MG63 (cell line): ENCODE results near the gene FAM217A. TPM values are rescaled to one million over a fixed set of nuclear protein-coding genes. Genes with fewer than 3 reads are reported as not detected.
A peak's percentile ranks its signal among the peaks of the same experiment; 100 is the strongest.

ENCODE experiments used
- DNase-seq: peaks from one replicate; pipeline ENCODE4 v3.0.0-alpha.2; 2020
- H3K27me3 ChIP-seq: fragments of 250-450 bp; sonication (Bioruptor Pico); 2 replicates; pipeline ENCODE4 v1.5.1; 2020; ENCODE audit warnings: mild to moderate bottlenecking, moderate library complexity
- H3K36me3 ChIP-seq: fragments of 250-450 bp; sonication (Bioruptor Pico); 2 replicates; pipeline ENCODE4 v1.5.1; 2020; ENCODE audit warnings: mild to moderate bottlenecking, moderate library complexity
- H3K4me3 ChIP-seq: fragments of 250-450 bp; sonication (Bioruptor Pico); 2 replicates; pipeline ENCODE4 v1.5.1; 2020; ENCODE audit warnings: mild to moderate bottlenecking, moderate library complexity
- H3K9me3 ChIP-seq: fragments of 250-450 bp; sonication (Bioruptor Pico); 2 replicates; pipeline ENCODE4 v1.5.1; 2020; ENCODE audit warnings: mild to moderate bottlenecking, moderate library complexity
- total RNA-seq: library from RNA; depleted of rRNA; stranded (reverse); fragments of >200 nt; shearing (Covaris generic); gene quantifications from 2 replicates; pipeline ENCODE4 v1.2.3, GENCODE V29; 2014; ENCODE audit warnings: low replicate concordance

Gene FAM217A
- total RNA-seq, 1 experiment from 2014 or later: not detected

- Histone ChIP-seq H3K27me3 (no peaks in the 10 kb centered on the region), H3K4me3 (no peak overlapping the region), H3K9me3 (no peaks in the 10 kb centered on the region), H3K36me3 (peaks cover 54% of the 10 kb centered on the region)
- no peak for DNase-seq
These were observed 29.7 kb downstream of the FAM217A start for GRCh38 chr6:4049246-4049645.

- Histone ChIP-seq H3K4me3 (no peak overlapping the region), H3K27me3 (no peaks in the 10 kb centered on the region), H3K36me3 (peaks cover 61% of the 10 kb centered on the region), H3K9me3 (no peaks in the 10 kb centered on the region)
- DNase-seq: no peak
These were observed 37.5 kb downstream of the FAM217A start for GRCh38 chr6:4041480-4041879.

DNA sequence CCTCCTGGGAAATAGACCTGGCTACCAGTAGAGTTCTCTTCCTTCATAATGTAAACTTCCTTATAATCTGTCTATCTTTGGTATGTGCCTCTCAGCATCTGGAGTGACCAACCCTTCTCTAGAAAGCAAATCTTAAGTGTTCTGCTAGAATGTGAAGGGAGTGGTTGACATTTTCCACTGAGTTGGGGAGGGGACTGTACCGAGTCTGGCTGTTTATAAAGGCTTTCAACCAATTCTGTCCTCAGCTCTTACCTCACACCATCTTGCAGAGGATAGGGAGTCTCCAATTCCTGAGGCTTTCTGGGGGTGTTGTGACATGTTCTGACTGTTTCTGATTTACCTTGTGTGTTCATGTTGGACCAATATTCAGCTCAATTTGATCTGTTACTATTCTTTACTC lies 39.6 kb downstream of the FAM217A start:
- Histone ChIP-seq H3K4me3 (no peak overlapping the region), H3K27me3 (no peaks in the 10 kb centered on the region), H3K36me3 (peaks cover 51% of the 10 kb centered on the region), H3K9me3 (no peaks in the 10 kb centered on the region)
- DNase-seq: no peak

- DNase-seq: no peak
- Histone ChIP-seq H3K36me3 (peaks cover 46% of the 10 kb centered on the region), H3K4me3 (no peak overlapping the region), H3K9me3 (no peaks in the 10 kb centered on the region), H3K27me3 (no peaks in the 10 kb centered on the region)
These were observed 42.4 kb downstream of the FAM217A start for GRCh38 chr6:4036581-4036980.

GRCh38 chr6:4032475-4032874 lies 46.5 kb downstream of the FAM217A start:
- H3K36me3 ChIP-seq: peaks cover 36% of the 10 kb centered on the region
- no peak overlapping the region for H3K4me3 ChIP-seq
- no peak for DNase-seq
- H3K27me3 ChIP-seq: no peaks in the 10 kb centered on the region
- H3K9me3 ChIP-seq: no peaks in the 10 kb centered on the region

- DNase-seq: no peak
- Histone ChIP-seq H3K36me3 (peaks cover 35% of the 10 kb centered on the region), H3K27me3 (no peaks in the 10 kb centered on the region), H3K4me3 (no peak overlapping the region), H3K9me3 (no peaks in the 10 kb centered on the region)
These were observed 47.5 kb downstream of the FAM217A start for GRCh38 chr6:4031442-4031841.

DNA sequence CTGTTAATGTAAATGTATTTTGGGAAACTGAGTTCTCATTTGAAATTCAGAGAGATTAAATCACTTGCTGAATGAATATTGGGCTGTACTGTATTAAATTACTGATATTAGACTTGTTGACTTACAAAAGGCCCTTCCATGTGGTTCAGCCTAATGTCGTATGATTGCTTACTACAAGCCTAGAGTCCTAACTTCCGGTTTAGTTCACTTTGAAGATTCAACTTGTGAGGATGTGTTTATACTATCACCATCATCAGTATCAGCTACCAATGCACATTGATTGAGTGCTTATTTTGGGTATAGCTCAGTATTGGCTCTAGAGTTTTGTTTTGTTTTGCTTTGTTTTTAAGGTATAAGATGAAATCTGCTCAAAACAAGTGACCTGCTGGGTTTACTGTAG lies 48.3 kb downstream of the FAM217A start:
- DNase-seq: no peak
- H3K9me3 ChIP-seq: no peaks in the 10 kb centered on the region
- H3K27me3 ChIP-seq: no peaks in the 10 kb centered on the region
- peaks cover 35% of the 10 kb centered on the region for H3K36me3 ChIP-seq
- H3K4me3 ChIP-seq: no peak overlapping the region

DNA sequence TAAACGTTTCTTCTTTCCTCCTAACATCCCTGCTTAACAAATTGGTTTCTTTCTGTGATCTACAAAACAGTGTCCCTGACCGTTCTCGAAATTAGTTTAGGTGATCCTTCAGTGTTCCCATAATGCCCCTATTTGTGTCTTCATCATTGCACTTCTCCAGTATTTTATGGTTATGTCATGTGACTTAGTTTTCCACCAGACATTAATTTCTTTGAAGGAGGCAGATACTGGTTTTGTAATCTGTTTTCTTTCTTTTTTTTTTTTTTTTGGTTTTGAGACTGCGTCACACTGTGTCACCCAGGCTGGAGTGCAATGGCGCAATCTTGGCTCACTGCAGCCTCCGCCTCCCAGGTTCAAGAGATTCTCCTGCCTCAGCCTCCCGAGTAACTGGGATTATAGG lies 49.2 kb downstream of the FAM217A start:
- Histone ChIP-seq H3K4me3 (no peak overlapping the region), H3K36me3 (peaks cover 40% of the 10 kb centered on the region), H3K9me3 (no peaks in the 10 kb centered on the region), H3K27me3 (no peaks in the 10 kb centered on the region)
- no peak for DNase-seq

GRCh38 chr6:4028051-4028450 lies 50.9 kb downstream of the FAM217A start:
- Histone ChIP-seq H3K36me3 (peaks cover 34% of the 10 kb centered on the region), H3K27me3 (no peaks in the 10 kb centered on the region), H3K4me3 (no peak overlapping the region), H3K9me3 (no peaks in the 10 kb centered on the region)
- no peak for DNase-seq

- Histone ChIP-seq H3K4me3 (no peak overlapping the region), H3K27me3 (no peaks in the 10 kb centered on the region), H3K9me3 (no peaks in the 10 kb centered on the region), H3K36me3 (peaks cover 13% of the 10 kb centered on the region)
- DNase-seq: no peak
These were observed 53.3 kb downstream of the FAM217A start for GRCh38 chr6:4025681-4026080.

DNA sequence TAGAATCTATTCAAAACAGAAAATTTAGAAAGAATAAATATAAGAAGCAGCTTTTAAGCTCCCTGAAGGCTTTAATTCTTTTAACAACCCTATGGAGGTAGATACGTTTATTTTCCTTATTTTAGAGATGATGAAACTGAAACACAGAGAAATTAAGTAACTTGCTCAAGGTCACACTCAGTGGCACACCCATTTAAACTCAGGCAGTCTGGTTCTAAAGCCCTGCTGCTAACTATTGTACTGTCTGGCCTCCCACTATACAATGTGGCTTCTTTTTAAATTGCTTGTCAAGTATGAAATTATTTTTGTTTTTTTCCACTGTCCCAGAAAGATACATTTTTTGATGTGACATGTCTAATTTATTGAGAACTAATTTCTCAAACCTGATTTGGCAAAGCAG lies 55.7 kb downstream of the FAM217A start:
- H3K27me3 ChIP-seq: no peaks in the 10 kb centered on the region
- DNase-seq: no peak
- peak overlapping the region; percentile 87 for H3K4me3 ChIP-seq
- no peaks in the 10 kb centered on the region for H3K9me3 ChIP-seq
- peaks cover 10% of the 10 kb centered on the region for H3K36me3 ChIP-seq

DNA sequence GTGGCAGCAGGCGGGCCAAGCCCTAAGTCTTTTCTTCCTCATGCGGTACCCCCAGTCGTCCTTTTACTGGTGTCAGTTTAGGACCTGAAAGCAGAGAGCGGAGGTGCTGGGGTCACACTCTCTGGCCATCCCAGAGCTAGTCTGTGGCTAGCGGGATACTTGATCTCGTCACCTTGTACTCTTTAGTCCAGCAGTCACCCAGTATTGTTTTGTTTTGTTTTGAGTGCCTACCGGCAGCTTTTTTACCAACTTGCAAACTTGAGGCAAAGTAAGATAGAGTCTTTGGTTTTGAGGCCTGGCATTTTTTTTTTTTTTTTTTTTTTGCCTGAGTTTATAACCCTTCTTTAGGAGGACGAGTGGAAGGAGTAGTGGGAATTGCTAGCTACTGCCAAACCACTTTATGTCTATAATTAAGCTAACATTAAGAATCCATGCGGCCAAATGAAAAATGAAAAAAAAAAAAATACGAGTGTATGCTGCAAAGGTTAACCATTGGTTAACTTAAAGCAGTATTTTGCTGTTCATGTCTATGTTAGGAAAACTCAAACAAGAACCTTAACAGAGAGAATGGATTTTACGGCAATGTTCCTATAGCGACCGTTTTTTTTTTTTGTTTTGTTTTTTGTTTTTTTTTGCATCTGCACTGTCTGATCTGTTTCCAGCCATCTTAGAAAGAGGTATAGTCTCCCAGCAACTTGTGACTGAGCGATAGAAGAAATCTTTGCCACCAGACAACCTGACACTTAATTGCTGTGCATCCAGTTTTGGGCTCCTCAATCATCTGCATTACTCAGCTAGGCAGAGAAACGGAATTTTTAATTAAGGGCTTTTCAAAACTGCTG lies 56.9 kb downstream of the FAM217A start:
- H3K27me3 ChIP-seq: no peaks in the 10 kb centered on the region
- peak overlapping the region; percentile 87 for H3K4me3 ChIP-seq
- no peaks in the 10 kb centered on the region for H3K9me3 ChIP-seq
- peaks cover 8% of the 10 kb centered on the region for H3K36me3 ChIP-seq
- peak; percentile 13 for DNase-seq

DNA sequence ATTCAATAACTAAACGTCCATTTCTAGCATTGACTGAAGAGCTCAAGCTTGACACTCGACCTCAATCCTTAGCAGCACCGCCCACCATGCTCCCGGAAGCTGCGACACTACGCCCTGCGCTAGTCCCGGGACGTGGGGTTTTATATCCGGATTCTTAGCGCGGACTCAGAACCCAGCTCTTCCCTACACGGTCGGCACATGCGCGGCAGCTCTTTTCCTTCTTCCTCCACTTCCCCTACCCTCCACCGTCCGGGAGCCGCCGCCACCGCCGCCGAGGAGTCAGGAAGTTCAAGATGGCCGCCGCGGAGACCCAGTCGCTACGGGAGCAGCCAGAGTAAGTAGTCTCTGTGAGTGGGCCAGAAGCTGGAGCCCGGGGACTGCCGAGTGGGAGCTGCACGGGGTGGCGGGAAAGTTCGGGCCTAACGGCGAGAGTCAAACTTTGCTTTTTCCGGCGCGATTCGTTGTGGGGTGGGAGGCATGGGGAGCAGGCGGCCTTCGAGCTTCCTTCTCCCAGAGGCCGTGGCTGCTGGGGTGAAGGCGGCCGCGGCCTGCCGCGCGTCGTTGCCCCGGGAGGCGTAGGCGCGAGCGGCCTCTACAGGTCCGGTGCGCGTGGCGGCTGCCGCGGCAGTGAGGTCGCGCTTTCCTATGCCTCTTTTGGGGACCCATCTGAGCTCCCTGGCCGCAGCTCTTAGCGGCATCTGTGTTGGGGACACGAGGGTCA lies 57.6 kb downstream of the FAM217A start:
- Histone ChIP-seq H3K27me3 (no peaks in the 10 kb centered on the region), H3K9me3 (no peaks in the 10 kb centered on the region), H3K4me3 (peak overlapping the region; percentile 87), H3K36me3 (peaks cover 7% of the 10 kb centered on the region)
- peak; percentile 93 for DNase-seq

DNA sequence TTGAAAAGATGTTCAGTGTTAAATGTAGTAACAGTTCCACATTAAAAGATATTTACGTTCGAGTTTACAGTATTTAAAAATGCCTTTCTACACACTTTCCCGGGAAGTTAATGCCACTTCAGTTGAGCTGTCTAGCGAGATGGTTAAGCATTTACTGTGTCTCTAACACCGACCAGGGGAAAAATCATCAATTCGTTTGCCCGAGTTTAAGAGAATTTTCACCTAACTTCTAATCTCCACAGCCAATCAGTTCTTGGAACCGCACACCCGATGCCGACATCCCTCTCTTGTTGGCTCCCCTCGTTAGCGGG lies 58.2 kb downstream of the FAM217A start:
- Histone ChIP-seq H3K27me3 (no peaks in the 10 kb centered on the region), H3K4me3 (peak overlapping the region; percentile 87), H3K36me3 (peaks cover 7% of the 10 kb centered on the region), H3K9me3 (no peaks in the 10 kb centered on the region)
- DNase-seq: no peak

DNA sequence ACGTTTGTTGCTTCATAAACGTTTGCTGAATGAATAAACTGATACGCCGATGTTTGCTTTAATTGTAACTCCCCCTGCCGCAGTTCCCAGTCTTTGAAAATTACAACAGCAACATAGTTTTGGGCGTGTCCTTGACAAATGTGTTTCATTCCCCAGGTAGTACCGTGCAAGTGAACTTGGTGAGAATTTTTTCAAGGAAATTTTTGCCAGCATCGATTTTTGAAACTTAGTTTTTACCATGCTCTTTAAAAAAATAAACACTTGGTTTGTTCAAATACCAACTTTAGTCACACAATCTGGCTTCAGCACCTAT lies 60.1 kb downstream of the FAM217A start:
- no peaks in the 10 kb centered on the region; the same call in 1 of the 2 replicates for H3K36me3 ChIP-seq
- H3K9me3 ChIP-seq: no peaks in the 10 kb centered on the region
- no peaks in the 10 kb centered on the region for H3K27me3 ChIP-seq
- peak overlapping the region; percentile 73 for H3K4me3 ChIP-seq
- no peak for DNase-seq
